ENCODE data around the gene TNIK.
"Not testable (repeated sequence)": the region's sequence is repeated elsewhere in the genome, so short reads cannot be mapped to it uniquely, and the experiment has no call there.

The TNIK gene

DNA sequence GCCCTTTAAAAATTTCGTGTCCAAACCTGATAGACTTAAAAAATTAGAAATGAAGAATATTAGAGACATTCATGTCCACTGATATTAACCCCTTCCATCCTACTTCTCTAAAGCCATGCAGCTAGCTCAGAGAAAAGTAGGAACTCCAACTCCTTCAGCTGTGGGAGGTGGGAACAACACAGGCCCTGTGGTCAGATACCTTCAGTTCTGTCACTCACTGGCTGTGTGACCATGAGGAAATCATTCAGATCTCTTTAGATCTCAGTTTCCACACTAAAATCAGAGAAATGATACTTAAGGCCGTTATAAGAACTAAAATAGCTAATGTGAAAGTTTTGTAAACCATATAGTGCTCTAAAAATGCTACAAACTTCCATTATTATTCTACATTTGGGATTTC, 209.8 kb downstream of the TNIK start:
- ChIA-PET POLR2A (ENCODE audit: low non-redundant PET) (interaction anchor here (0.5 kb wide), 1 partner anchor 12 kb away, joined by 3 read pairs; no protein-coding TSS in a partner anchor), CTCF (no interaction called here)
- DNase-seq (ENCODE audit: low spot score) = no peak
- no peak overlapping the region for H3K27ac ChIP-seq
- TF ChIP-seq, protein P1, sequence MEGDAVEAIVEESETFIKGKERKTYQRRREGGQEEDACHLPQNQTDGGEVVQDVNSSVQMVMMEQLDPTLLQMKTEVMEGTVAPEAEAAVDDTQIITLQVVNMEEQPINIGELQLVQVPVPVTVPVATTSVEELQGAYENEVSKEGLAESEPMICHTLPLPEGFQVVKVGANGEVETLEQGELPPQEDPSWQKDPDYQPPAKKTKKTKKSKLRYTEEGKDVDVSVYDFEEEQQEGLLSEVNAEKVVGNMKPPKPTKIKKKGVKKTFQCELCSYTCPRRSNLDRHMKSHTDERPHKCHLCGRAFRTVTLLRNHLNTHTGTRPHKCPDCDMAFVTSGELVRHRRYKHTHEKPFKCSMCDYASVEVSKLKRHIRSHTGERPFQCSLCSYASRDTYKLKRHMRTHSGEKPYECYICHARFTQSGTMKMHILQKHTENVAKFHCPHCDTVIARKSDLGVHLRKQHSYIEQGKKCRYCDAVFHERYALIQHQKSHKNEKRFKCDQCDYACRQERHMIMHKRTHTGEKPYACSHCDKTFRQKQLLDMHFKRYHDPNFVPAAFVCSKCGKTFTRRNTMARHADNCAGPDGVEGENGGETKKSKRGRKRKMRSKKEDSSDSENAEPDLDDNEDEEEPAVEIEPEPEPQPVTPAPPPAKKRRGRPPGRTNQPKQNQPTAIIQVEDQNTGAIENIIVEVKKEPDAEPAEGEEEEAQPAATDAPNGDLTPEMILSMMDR (conservative IDR thresholded peaks at IDR 0.05; ENCODE audit: low read depth) = no peak

DNA sequence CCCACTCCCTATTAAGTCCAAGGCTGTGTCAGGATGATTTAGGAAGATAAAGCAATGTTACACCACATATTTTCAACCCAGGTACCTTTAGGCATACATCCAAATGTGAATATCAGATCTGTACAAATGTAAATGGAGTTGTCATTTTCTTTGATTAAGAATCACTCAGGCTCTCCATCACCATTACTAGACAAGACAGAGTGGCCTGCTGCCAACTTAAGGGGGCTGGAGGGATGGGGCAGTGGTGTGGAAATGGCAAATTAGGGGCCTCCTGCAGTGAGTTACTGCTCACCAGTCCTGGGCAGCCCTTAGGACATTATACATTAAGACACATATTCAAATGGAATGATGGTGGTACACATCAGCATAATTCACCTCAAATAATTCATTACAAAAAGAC, 211.0 kb downstream of the TNIK start:
- DNase-seq (ENCODE audit: low spot score) = no peak
- ChIA-PET CTCF (interaction anchor here (0.6 kb wide), 1 partner anchor 278 kb away, joined by 3 read pairs; no protein-coding TSS in a partner anchor), POLR2A (ENCODE audit: low non-redundant PET) (no interaction called here)
- TF ChIP-seq, protein P1 (conservative IDR thresholded peaks at IDR 0.05; ENCODE audit: low read depth) = no peak
- H3K27ac ChIP-seq = no peak overlapping the region

DNA sequence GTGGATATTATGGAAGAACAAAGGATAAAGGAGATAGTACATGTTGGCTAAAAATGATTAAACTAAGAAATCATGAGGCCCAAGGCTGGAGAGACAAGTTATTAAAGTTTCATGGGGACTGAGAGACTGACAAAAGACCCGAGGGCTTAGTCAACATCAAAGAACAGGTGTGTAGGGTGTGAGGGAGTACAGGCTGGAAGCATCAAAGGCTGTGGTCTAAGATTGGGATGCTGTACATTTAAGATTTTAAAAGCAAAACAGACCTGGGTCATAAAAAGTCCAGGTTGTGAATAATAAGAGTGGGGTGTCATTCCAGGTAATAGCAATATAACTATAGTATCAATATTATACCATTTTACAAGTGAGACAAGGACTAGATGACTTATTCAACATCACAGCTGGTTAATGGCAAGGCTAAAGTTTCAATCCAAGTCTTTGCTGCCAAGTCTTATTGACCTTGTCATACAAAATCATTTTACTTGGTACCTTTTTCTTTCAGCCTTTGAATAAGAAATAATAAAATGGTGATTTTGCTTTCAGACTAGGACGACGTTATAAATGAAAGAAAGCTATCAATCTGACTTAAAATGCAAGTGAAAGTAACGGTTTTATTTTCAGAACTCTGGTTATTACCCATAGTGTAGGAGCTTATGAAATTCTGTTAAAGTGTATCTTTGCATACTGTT, 211.6 kb downstream of the TNIK start:
- TF ChIP-seq, protein P1 (conservative IDR thresholded peaks at IDR 0.05; ENCODE audit: low read depth) = no peak
- H3K27ac ChIP-seq = no peak overlapping the region
- POLR2A ChIA-PET (ENCODE audit: low non-redundant PET) = no interaction called here
- CTCF ChIA-PET = interaction anchor here (0.7 kb wide), 1 partner anchor 134 kb away, joined by 3 read pairs; no protein-coding TSS in a partner anchor
- DNase-seq (ENCODE audit: low spot score) = no peak

DNA sequence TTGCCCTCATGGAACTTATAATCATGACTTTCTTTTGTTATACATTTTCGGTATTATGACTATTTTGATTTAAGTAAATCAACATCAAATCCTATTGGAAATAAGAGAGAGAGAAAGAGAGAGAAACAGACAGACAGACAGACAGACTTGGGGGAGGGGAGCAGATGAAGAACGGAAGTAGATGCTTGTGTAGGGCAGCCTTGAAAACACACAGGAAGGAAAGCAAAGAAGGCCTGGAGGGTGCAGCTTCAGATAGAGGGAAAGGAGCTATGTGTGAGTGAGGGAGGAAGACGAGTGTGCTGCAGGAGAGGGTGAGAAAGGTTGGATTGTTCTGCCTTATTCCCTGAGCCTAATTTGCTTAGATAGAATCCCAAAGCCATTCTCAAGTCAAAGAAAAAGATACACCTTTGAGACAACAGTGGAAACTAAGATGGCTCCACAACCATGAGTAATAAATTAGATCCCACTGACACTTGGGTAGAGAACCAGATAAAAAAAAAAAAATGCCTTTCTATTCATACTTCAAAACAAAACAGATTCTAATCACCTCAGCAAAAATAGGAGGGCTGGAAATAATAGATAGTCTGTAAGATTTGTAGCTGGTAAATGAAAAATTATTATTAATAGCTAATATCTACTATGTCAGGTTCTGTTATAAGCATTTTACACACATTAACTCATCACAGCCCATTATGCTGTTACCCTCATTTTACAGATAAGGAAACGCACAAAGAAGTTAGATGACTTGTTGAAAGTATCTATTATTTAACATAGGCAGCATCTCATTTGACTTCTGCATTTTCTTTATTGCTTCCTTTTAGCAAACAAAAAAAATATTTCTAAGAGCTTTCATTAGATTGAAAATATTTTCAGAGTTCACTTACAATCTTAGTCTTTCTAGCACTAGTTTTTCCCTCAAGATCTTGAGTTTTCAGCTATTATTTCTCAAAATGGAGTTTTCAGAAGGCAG, 214.1 kb downstream of the TNIK start:
- no peak for DNase-seq (ENCODE audit: low spot score)
- TF ChIP-seq, protein P1 (conservative IDR thresholded peaks at IDR 0.05; ENCODE audit: low read depth) = no peak
- no peak overlapping the region for H3K27ac ChIP-seq
- ChIA-PET CTCF (interaction anchor here (0.6 to 0.7 kb wide), 2 partner anchors 9 to 65 kb away, joined by 3 to 4 read pairs; no protein-coding TSS in a partner anchor), POLR2A (ENCODE audit: low non-redundant PET) (no interaction called here)

DNA sequence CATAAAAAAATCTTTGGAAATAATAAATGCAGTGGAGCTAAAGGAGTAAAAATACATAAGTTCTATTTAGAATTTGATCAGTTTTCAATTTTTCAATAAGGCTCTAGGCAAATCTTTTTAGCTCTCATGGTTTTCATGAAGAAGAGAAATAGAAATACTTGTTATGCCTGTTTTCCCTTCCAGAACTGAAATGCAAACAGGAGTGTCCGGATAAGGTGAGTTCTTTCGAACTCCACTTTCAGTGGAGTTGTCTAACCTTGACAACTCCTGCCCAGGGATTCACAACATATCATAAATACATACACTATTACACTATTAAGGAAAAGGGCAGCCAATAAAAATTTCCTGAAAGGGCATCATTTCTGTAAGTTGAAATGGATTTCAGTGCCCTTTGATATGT, 217.3 kb downstream of the TNIK start:
- TF ChIP-seq, protein P1 (conservative IDR thresholded peaks at IDR 0.05; ENCODE audit: low read depth) = no peak
- no peak for DNase-seq (ENCODE audit: low spot score)
- POLR2A ChIA-PET (ENCODE audit: low non-redundant PET) = no interaction called here
- no peak overlapping the region for H3K27ac ChIP-seq
- CTCF ChIA-PET = no interaction called here

DNA sequence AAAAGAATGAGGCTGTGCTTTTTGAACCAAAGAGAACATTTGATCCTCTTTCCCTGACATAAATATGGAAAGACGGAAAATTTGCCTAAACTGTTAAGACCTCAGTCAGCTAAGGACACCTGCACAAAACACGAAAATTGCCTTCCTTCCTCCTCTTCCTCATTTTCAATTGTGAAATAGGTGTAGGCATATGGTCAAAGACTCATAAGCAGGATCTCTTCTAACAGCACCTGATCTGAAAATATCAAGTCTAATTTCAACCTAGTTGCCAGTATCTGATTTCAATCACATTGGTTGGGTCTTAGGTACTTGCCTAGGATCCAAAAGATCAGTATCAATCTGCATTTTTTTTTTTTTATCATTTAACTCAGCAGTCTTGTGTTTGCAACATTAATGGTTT, 218.0 kb downstream of the TNIK start:
- TF ChIP-seq, protein P1 (conservative IDR thresholded peaks at IDR 0.05; ENCODE audit: low read depth) = no peak
- DNase-seq (ENCODE audit: low spot score) = no peak
- ChIA-PET POLR2A (ENCODE audit: low non-redundant PET) (no interaction called here), CTCF (interaction anchor here (0.7 kb wide), 1 partner anchor 133 kb away, joined by 3 read pairs; no protein-coding TSS in a partner anchor)
- H3K27ac ChIP-seq = no peak overlapping the region

DNA sequence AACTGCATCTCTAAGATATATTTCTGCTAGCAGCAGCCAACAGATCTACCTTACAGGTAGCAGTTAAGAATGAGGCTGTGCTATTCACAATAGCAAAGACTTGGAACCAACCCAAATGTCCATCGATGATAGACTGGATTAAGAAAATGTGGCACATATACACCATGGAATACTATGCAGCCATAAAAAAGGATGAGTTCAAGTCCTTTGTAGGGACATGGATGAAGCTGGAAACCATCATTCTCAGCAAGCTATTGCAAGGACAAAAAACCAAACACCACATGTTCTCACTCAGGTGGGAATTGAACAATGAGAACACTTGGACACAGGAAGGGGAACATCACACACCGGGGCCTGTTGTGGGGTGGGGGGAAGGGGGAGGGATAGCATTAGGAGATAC, 218.6 kb downstream of the TNIK start:
- CTCF ChIA-PET; H3K27ac ChIP-seq; POLR2A ChIA-PET (ENCODE audit: low non-redundant PET); DNase-seq (ENCODE audit: low spot score): not testable (repeated sequence)

All from RWPE1 (cell line).